ENCODE measurements around the gene IFNLR1.
A peak's percentile ranks its signal among the peaks of the same experiment; 100 is the strongest.

Gene IFNLR1

GRCh38 chr1:24177161-24177560 lies 9.9 kb downstream of the IFNLR1 start:
- DNase-seq (ENCODE audit: low spot score), result no peak

- DNase-seq (ENCODE audit: low spot score), result no peak
These were observed 11.9 kb downstream of the IFNLR1 start for GRCh38 chr1:24175033-24175755.

- no peak for DNase-seq (ENCODE audit: low spot score)
These were observed 13.2 kb downstream of the IFNLR1 start for GRCh38 chr1:24173638-24174575.

GRCh38 chr1:24172598-24172997 lies 14.5 kb downstream of the IFNLR1 start:
- DNase-seq (ENCODE audit: low spot score), result no peak

GRCh38 chr1:24169286-24169685 lies 17.8 kb downstream of the IFNLR1 start:
- no peak for DNase-seq (ENCODE audit: low spot score)

- no peak for DNase-seq (ENCODE audit: low spot score)
These were observed 18.8 kb downstream of the IFNLR1 start for GRCh38 chr1:24168245-24168644.

- DNase-seq (ENCODE audit: low spot score), result no peak
These were observed 20.1 kb downstream of the IFNLR1 start for GRCh38 chr1:24167008-24167407.

- DNase-seq (ENCODE audit: low spot score), result no peak
These were observed 21.6 kb downstream of the IFNLR1 start for GRCh38 chr1:24165500-24165899.

GRCh38 chr1:24164004-24164403 lies 23.1 kb downstream of the IFNLR1 start:
- no peak for DNase-seq (ENCODE audit: low spot score)

- no peak for DNase-seq (ENCODE audit: low spot score)
These were observed 24.9 kb downstream of the IFNLR1 start for GRCh38 chr1:24162201-24162600.

- no peak for DNase-seq (ENCODE audit: low spot score)
These were observed 25.8 kb downstream of the IFNLR1 start for GRCh38 chr1:24161270-24161669.

- DNase-seq (ENCODE audit: low spot score), result no peak
These were observed 27.7 kb downstream of the IFNLR1 start for GRCh38 chr1:24159366-24159765.

- no peak for DNase-seq (ENCODE audit: low spot score)
These were observed 29.1 kb downstream of the IFNLR1 start for GRCh38 chr1:24157918-24158481.

- no peak for DNase-seq (ENCODE audit: low spot score)
These were observed 30.4 kb downstream of the IFNLR1 start for GRCh38 chr1:24156542-24157260.

- no peak for DNase-seq (ENCODE audit: low spot score)
These were observed 31.9 kb downstream of the IFNLR1 start for GRCh38 chr1:24155011-24155782.

- no peak for DNase-seq (ENCODE audit: low spot score)
These were observed 32.9 kb downstream of the IFNLR1 start for GRCh38 chr1:24154215-24154614.

- no peak for DNase-seq (ENCODE audit: low spot score)
These were observed 34.2 kb downstream of the IFNLR1 start for GRCh38 chr1:24152631-24153494.

- DNase-seq (ENCODE audit: low spot score), result no peak
These were observed 35.9 kb downstream of the IFNLR1 start for GRCh38 chr1:24151175-24151533.

GRCh38 chr1:24150234-24151174 lies 36.6 kb downstream of the IFNLR1 start:
- DNase-seq (ENCODE audit: low spot score), result peak; percentile 65
